IPS DF 4.7 (cell line): ENCODE data around the gene FTH1.
"Not testable (repeated sequence)": the region's sequence is repeated elsewhere in the genome, so short reads cannot be mapped to it uniquely, and the experiment has no call there.

Source experiments
- DNase-seq: peaks from one replicate; pipeline ENCODE4 v3.0.0-alpha.2; 2013; ENCODE audit warnings: low spot score; ENCODE audit errors: extremely low read depth

The FTH1 gene

GRCh38 chr11:61964058-61964665 lies 3.3 kb downstream of the FTH1 start:
- no peak for DNase-seq

DNA sequence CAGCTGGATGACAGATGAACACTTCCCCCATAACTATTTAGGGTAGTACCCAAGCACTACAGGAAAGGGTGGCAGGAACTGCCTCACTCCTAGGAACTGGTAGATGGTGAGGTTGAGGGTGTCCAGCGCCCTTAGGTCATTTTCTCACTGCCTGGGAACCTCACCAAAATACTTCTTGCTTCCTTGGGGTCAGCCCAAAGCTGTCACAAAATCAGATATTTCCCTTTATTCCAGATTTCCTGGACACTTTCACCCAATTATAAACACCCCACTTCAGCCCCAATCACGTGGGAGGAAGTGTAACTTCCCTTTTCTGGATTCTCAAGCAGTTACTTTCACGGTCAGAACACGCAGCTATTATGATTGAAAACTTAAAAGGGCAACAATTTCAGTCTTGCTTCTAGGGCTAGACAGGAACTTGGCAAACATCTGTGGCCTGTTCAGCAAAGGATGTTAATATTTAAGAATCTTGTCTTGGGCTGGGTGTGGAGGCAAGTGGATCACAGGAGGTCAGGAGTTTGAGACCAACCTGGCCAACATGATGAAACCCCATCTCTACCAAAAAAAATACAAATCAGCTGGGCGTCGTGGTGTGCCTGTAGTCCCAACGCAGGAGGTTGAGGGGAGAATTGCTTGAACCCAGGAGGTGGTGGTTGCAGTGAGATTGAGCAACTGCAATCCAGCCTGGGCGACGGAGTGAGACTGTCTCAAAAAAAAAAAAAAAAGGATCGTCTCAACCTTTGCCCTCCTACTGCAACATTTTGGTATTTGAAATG lies 4.0 kb downstream of the FTH1 start:
- DNase-seq, result no peak

DNA sequence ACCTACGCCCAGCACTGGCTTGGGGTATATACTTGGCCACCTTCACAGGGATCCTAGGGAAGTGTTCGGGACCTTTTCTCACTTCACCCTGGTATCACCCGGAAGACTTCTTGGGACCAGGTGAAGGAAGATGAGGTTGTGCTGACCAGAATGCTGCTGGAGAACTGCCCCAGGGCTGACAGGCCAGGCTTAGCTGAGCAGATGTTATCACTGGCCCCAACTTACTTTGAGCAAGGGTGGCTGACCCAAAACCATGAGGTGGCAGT lies 4.5 kb downstream of the FTH1 start:
- DNase-seq, result no peak

- no peak for DNase-seq
Measured at GRCh38 chr11:61962213-61963015, 5.0 kb downstream of the FTH1 start.

GRCh38 chr11:61961570-61962212 lies 5.7 kb downstream of the FTH1 start:
- no peak for DNase-seq

- no peak for DNase-seq
Measured at GRCh38 chr11:61960532-61960931, 6.9 kb downstream of the FTH1 start.

DNA sequence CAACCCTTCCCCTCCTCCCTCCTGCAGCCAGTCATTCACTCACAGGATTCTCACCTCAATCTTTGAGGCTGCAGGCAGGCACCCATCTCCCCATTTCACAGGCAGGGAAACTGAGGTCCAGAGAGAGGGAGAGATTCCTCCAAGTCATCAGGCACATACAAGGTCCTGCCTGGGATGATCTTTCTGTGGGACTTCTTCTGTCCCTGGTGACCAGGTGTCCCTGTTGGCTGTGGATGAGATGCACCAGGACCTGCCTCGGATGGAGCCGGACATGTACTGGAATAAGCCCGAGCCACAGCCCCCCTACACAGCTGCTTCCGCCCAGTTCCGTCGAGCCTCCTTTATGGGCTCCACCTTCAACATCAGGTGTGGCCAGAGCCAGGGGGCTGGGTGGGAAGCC lies 7.8 kb downstream of the FTH1 start:
- no peak for DNase-seq

GRCh38 chr11:61959114-61959513 lies 8.3 kb downstream of the FTH1 start:
- DNase-seq, result no peak

DNA sequence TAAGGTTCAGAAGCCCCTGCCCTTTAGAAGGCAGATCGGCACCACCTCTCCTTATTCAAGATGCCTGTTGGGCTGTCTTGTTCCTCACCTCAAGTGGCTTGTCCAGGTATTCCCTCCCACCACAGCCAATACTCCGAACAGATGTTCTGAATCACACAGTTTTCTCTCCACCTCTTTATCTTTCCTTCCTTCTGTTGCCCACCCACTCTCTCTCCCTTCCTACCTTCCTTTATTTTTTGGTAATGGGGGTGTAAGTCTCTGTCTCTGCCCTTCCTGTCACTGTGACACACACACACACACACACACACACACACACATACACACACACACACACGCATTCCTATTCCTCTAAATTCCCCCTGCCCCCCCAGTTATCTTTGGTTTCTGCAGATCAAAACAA lies 8.8 kb downstream of the FTH1 start:
- DNase-seq, result no peak

DNA sequence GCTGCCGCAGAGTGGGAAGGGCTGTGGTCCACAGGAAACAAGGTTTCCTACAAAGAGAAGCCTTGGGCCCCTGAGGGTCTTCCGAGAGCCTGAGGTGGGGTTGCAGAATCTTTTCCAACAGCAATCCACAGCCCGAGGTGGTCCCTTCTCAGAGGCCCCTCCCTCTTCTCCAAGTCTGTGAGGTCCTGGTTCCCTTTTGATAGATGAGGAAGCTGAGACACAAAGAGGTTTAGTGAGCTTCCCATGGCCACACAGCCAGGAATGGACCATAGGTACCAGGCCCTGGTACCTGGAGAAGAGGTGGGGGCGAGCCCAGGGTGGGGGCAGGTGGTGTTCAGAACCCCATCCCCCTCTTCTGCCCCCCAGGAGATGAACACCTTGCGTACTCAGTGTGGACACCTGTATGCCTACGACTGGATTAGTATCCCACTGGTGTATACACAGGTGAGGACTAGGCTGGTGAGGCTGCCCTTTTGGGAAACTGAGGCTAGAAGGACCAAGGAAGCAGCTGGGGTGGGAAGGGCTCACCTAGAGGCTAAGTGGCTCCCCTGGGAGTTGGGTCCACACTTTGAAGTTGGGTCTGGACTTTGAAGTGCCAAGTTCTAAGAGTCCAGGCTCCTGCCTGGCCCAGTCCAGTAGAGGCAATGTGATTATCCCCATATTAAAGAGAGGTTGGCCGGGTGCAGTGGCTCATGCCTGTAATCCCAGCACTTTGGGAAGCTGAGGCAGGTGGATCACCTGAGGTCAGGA lies 10.2 kb downstream of the FTH1 start:
- no peak for DNase-seq

- no peak for DNase-seq
Measured at GRCh38 chr11:61956191-61957020, 11.0 kb downstream of the FTH1 start.

DNA sequence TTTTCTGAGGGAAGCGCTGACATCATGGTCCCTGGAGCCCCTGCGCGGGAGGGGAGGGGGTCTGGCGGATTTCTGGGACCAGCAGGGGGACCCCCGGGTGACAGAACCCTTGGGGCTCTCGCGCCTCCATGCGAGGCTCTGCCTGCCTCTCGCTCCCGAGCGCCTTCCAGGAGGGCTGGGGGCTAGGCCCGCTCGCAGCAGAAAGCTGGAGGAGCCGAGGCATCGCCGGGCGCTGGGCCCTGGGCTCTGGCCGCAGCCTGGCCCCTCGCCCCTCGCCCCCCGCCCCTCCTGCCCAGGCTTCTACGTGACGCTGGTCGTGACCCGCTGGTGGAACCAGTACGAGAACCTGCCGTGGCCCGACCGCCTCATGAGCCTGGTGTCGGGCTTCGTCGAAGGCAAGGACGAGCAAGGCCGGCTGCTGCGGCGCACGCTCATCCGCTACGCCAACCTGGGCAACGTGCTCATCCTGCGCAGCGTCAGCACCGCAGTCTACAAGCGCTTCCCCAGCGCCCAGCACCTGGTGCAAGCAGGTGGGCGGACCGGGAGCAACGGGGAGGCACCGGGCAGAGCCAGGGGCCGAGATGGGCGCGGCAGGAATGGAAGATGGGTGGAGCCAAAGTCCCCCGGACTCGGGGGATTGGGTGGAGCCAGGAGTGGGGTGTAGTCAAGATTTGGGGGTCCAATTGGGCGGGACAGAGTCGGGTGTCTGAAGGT lies 11.9 kb downstream of the FTH1 start:
- DNase-seq, result no peak

- no peak for DNase-seq
Measured at GRCh38 chr11:61954851-61955421, 12.5 kb downstream of the FTH1 start.

GRCh38 chr11:61954106-61954850 lies 13.2 kb downstream of the FTH1 start:
- no peak for DNase-seq

GRCh38 chr11:61953632-61954031 lies 13.8 kb downstream of the FTH1 start:
- DNase-seq, result not testable (repeated sequence)

DNA sequence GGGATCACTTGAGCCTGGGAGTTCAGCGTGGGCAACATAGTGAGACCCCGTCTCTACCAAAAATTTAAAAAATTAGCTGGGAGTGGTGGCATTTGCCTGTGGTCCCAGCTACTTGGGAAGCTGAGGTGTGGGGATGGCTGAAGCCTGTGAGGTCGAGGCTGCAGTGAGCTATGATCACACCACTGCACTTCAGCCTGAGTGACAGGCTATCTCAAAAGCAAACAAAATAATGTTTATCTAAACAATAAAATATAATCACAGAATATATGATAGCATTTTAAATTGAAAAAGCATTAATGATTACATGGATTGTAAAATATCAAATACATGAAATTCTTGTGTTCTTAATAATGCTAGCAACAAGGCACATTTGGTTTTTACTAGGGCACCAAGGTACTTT lies 14.6 kb downstream of the FTH1 start:
- no peak for DNase-seq

DNA sequence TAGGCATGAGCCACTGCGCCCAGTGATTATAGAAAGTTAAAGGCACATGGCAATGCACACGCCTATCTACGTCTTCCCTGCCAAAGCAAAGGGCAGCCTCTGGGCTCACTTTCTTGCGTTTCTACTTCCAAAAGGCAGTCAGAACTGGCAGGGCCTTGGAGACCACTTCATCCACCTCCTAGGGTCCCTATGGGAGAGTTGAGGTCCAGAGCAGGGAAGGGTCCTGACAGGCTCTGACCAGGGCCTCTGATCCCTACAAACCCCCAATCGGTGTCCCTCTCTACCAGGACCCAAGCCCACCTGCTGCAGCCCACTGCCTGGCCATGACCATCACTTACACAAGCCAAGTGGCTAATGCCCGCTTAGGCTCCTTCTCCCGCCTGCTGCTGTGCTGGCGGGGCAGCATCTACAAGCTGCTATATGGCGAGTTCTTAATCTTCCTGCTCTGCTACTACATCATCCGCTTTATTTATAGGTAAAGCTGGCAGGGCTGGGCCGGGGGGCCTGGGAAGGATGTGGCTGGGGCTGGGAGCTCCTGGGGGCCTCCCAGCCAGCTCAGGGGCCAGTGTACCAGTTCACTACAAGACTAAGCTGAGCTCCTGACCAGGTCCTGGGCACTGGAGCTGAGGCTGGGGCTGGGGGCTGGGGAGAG lies 15.8 kb downstream of the FTH1 start:
- no peak for DNase-seq

GRCh38 chr11:61950035-61950547 lies 17.3 kb downstream of the FTH1 start, which contains the start of gene BEST1:
Gene BEST1, plus strand, starts transcription at chr11:61950351. Its CDS starts 1,456 bp downstream, at chr11:61951807.
- no peak for DNase-seq
